GM12865 (cell line): ENCODE data around the gene CDKAL1.
"Not testable (repeated sequence)": the region's sequence is repeated elsewhere in the genome, so short reads cannot be mapped to it uniquely, and the experiment has no call there.

Source experiments
- DNase-seq: peaks from one replicate; pipeline ENCODE4 v3.0.0; 2010; ENCODE audit warnings: low read depth
- H3K4me3 ChIP-seq: 2 replicates; pipeline ENCODE4 v1.5.1; 2011; ENCODE audit warnings: mild to moderate bottlenecking, low read depth, low read length, control low read depth
- TF ChIP-seq, protein P1 (sequence below): IDR thresholded peaks from 2 replicates; pipeline ENCODE4 v1.5.1; 2011; ENCODE audit warnings: low read length, control low read depth, low read depth, inconsistent platforms; ENCODE audit not compliant: insufficient read depth; ENCODE audit errors: missing control alignments

Gene CDKAL1

GRCh38 chr6:20589266-20589665 is 55.0 kb downstream of the CDKAL1 start:
- DNase-seq: no peak
- H3K4me3 ChIP-seq: no peak overlapping the region
- TF ChIP-seq, protein P1, sequence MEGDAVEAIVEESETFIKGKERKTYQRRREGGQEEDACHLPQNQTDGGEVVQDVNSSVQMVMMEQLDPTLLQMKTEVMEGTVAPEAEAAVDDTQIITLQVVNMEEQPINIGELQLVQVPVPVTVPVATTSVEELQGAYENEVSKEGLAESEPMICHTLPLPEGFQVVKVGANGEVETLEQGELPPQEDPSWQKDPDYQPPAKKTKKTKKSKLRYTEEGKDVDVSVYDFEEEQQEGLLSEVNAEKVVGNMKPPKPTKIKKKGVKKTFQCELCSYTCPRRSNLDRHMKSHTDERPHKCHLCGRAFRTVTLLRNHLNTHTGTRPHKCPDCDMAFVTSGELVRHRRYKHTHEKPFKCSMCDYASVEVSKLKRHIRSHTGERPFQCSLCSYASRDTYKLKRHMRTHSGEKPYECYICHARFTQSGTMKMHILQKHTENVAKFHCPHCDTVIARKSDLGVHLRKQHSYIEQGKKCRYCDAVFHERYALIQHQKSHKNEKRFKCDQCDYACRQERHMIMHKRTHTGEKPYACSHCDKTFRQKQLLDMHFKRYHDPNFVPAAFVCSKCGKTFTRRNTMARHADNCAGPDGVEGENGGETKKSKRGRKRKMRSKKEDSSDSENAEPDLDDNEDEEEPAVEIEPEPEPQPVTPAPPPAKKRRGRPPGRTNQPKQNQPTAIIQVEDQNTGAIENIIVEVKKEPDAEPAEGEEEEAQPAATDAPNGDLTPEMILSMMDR: no peak

GRCh38 chr6:20590476-20590875 is 56.2 kb downstream of the CDKAL1 start:
- DNase-seq, H3K4me3 ChIP-seq: not testable (repeated sequence)

GRCh38 chr6:20594299-20594853 is 60.1 kb downstream of the CDKAL1 start:
- not testable (repeated sequence) for DNase-seq, H3K4me3 ChIP-seq

DNA sequence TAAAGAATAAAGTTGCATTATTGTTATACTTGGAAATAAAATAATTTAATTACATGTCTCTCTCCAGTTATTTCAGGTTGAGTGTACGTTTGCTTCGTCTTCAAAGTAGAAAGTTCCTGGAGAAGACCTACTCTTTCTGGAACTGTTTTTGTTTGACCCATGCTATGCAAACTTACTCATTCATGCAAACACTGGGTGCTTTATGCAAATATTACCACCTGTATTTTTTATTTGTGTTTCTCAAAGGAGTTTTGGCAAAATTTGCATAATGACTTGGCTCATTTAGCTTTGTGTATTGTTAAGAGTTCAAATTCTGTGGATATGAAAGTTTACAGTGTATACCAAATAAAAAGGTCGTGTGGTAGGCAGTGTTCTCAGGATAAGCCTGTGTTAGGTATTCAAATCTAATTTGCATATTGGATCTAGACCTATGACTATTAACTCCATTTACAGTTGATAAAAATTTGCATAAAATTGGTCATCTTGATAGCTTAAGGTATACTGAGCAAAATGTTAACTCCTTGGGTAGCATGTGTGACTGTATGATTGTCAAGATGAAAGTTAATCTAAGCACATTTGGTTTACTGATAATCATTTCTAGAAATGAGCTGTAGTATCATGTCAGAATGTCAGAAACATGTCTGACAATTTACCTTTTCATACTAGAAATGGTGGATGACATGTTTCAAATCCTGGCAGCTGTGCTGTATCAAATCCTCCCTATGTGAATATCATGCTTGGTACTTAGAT is 65.2 kb downstream of the CDKAL1 start:
- peak; percentile 28 for DNase-seq
- TF ChIP-seq, protein P1: no peak
- H3K4me3 ChIP-seq: no peak overlapping the region

DNA sequence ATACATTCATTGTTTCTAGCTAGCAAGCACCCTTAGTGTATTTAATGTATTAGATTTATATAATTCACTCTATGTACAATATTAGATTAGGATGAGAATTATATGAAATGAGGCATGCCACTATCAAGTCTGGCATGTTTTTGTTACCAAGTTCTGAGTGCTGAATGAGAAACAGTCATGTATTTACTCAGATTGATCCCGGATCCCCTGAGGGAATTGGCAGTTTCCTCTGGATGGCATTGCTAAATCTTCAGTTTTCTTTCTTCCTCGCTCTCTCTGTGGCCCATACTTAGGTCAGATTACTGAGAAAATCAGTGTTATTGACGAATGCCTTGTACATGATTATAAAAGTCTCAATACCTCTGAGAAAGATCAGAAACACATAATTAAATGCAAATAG is 66.6 kb downstream of the CDKAL1 start:
- no peak for DNase-seq
- TF ChIP-seq, protein P1: no peak
- no peak overlapping the region for H3K4me3 ChIP-seq

GRCh38 chr6:20604159-20604558 is 69.9 kb downstream of the CDKAL1 start:
- TF ChIP-seq, protein P1: no peak
- no peak overlapping the region for H3K4me3 ChIP-seq
- no peak for DNase-seq

DNA sequence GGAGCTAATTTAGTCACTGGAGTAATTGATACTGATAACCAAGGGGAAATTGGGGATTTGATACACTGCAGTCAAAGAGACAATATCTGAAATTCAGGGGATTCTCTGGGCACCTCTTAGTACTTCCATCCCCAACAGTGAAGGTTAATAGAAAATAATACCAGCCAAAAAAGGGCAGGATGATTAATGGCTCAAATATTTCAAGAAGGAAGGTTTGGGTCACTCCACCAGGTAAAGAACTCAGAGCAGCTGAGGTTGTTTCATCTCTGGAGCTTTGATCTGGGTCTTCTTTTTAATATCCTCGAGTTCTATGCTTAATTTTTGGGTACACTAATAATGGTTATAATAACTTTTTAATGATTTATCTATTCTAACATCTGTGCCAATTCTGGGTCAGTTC is 70.8 kb downstream of the CDKAL1 start:
- no peak overlapping the region for H3K4me3 ChIP-seq
- TF ChIP-seq, protein P1: no peak
- DNase-seq: no peak

DNA sequence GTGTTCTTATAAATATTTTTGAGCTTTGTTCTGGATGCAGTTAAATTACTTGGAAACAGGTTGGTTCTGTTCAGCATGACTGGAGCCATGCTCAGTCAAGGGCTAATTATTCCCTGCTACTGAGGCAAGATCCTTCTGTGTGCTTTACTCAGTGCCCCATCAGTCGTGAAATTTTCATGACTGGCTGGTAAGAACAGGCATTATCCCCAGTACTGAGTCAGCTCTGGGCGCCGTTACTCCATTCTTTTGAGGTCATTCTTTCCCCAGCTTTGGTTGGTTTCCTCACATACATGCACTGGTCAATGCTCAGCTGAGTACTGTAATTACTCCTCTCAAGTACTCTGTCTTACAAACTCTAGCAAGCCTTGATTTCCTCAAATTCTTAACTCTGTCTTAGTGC is 71.3 kb downstream of the CDKAL1 start:
- TF ChIP-seq, protein P1: no peak
- DNase-seq: no peak
- no peak overlapping the region for H3K4me3 ChIP-seq
